GM12875 (cell line): ENCODE data around the gene C2CD4A.

ENCODE experiments used
- H3K4me3 ChIP-seq: one replicate; pipeline ENCODE4 v1.5.1; 2011; ENCODE audit warnings: low read depth, low read length, control low read depth
- TF ChIP-seq, protein P1 (sequence below): IDR thresholded peaks from 2 replicates; pipeline ENCODE4 v1.5.1; 2011; ENCODE audit warnings: low read depth, mild to moderate bottlenecking, control low read depth, inconsistent platforms, low read length, moderate library complexity, borderline replicate concordance; ENCODE audit not compliant: insufficient read depth

C2CD4A gene

DNA sequence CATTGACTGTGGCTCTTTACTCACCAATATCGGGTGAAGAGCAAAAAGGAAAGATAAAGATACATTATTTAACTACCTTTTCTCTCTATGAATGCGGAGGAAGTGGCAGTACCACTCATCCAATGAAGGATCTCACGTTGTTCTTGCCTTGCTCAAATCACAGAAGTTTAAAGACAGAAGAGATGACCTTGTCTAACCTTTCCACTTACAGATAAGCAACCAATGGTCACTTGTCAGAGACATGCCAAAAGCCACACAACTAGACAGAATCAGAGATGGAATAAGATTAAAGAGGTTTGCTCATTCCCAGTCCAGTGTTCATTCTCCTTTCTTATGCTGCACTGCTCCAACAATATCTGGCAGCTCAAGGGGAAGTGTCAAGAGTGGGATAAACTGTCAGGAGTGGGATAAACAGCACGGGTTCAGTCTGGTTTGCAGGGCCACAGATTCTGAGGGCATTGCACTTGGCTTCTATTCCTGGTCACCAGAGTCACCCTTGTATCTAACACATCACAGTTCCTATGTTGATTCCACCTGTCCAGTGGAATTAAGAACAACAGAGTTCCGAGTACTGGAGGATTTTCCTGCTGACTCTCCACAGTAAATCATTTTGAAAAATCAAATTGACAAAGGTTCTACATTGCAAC lies 13.2 kb upstream of the C2CD4A start:
- H3K4me3 ChIP-seq, result no peak overlapping the region
- TF ChIP-seq, protein P1, sequence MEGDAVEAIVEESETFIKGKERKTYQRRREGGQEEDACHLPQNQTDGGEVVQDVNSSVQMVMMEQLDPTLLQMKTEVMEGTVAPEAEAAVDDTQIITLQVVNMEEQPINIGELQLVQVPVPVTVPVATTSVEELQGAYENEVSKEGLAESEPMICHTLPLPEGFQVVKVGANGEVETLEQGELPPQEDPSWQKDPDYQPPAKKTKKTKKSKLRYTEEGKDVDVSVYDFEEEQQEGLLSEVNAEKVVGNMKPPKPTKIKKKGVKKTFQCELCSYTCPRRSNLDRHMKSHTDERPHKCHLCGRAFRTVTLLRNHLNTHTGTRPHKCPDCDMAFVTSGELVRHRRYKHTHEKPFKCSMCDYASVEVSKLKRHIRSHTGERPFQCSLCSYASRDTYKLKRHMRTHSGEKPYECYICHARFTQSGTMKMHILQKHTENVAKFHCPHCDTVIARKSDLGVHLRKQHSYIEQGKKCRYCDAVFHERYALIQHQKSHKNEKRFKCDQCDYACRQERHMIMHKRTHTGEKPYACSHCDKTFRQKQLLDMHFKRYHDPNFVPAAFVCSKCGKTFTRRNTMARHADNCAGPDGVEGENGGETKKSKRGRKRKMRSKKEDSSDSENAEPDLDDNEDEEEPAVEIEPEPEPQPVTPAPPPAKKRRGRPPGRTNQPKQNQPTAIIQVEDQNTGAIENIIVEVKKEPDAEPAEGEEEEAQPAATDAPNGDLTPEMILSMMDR, result no peak

DNA sequence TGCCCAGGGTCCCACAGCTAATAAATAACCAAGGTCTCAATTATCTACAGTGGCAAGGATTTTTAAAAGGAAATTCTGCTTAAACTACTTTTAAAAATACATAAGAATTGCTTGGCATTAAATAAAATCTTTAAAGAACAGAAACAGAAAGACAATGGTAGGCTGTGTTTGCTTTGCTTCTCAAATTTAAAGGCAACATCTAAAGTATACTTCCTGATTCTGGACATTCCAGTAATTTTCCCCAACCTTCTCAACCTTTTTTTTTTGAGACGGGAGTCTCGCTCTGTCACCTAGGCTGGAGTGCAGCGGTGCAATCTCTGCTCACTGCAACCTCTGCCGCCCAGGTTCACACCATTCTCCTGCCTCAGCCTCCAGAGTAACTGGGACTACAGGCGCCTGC lies 11.8 kb upstream of the C2CD4A start:
- TF ChIP-seq, protein P1, result no peak
- H3K4me3 ChIP-seq, result no peak overlapping the region

DNA sequence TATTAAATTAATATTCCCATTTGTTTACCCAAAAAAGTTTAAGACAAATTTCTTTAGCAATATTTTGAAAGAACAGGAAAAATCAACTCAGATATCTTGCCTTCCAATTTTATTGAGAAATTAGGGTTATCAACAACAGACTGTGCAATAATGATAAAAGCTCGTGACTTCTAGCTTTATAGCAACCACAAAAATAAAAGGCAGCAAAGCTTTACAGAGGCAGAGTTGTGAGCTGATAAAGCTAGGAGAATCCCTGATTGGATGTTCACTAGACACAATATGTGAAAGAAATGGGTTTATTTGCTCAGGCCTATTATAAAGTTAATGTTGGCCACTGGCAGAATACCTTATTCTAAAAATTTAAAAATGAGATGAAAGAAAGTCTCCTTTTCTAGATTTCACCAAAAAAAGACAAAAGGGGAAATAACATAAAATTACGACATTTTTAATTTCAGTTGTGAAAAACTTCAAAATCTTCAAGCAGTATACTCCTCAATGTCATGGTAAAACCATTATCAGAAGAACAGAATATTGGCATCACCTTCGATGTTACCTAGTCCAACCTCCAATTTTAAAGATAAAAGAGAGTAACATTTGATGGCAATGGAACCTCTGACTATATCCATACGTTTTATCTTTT lies 9.3 kb upstream of the C2CD4A start:
- no peak overlapping the region for H3K4me3 ChIP-seq
- TF ChIP-seq, protein P1, result no peak

DNA sequence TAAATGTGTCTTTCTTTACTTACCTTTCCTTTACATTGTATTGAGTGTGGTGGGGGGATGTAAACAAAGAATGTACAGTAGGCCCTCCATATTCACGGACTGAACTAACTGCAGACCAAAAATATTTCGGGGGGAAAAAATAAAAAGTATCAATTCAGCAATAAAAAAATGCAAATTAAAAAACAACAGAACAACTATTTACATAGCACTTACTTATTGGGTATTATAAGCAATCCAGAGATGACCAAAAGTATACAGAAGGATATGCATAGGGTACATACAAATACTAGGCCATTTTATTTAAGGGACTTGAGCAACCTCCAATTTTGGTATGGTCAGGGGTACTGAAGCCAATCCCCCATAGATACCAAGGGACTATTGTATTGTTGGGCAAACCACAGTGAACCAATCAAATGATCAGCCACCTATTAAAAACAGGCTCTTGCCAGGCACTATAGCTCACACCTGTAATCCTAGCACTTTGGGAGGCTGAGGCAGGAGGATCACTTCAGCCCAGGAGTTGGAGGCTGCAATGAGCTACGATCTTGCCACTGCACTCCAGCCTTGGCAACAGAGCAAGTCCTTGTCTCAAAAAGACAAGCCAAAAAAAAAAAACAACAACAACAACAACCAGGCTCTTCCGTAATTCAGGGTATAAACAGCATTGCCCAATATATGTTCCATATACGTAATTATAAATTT lies 8.3 kb upstream of the C2CD4A start:
- TF ChIP-seq, protein P1, result no peak
- no peak overlapping the region for H3K4me3 ChIP-seq

DNA sequence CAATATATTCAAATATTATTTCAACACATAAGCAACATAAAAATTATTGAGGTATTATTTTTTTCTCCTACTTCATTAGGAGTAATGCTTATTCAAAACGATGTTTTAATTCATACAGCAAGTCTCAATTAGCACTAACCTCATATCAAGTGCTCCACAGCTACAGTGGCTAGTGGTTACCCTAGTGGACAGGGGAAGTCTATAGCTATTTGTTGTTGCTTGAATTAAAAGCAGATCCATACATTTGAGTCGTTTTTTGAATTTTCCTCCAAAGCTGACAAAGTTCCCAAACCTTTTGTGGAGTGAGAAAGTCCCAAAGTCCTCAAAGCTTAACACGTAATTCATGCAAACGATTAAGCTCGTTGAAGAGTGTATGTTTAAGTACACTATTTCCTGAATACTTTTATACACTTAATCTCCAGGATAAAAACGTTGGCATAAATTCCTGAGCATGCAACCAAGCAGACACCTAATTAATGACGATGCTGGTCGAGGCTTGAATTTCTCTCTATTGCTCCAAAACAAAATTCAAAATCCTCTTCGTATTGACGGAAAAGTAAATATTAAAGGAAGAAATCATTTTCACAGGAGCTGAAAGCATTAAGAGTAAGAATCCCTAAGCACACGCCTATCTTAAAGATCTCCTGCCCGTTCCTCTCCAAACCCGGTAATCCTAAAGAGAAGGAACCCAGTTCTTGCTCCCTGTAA lies 7.5 kb upstream of the C2CD4A start:
- H3K4me3 ChIP-seq, result peak overlapping the region; percentile 69
- TF ChIP-seq, protein P1, result peak; percentile 12; the same call in 1 of the 2 replicates

DNA sequence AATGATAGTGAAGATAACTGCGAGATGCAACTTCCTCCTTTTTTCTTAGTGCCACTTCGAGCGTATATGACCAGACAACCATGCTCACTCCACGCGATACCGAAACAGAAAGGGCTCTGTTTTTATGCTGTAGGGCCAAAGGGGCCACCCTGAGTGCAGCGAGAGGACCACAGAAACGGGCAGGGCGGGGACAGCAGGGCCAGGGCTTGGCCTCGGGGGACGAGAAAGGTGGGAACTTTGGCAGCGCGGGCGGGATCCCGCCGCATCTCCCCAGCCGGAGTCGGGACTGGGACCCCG lies 7.0 kb upstream of the C2CD4A start:
- H3K4me3 ChIP-seq, result peak overlapping the region; percentile 69
- TF ChIP-seq, protein P1, result no peak
